HepG2 (cell line): Measurements from ENCODE around the gene SLC16A13. TPM values are rescaled to one million over a fixed set of nuclear protein-coding genes. Genes with fewer than 3 reads are reported as not detected.

Source experiments
- CEBPB ChIP-seq: IDR thresholded peaks from 2 replicates; pipeline ENCODE4 v1.6.1; 2011; ENCODE audit warnings: low read depth, low read length, improper control_type of control experiment, borderline replicate concordance
- FOXM1 ChIP-seq: sonication (generic); formaldehyde crosslinking; IDR thresholded peaks from 2 replicates; pipeline ENCODE4 v1.5.0; 2020; ENCODE audit warnings: missing genetic modification reagents
- ISX ChIP-seq: sonication (generic); formaldehyde crosslinking; conservative IDR thresholded peaks from 2 replicates; pipeline ENCODE4 v1.5.0; 2020; ENCODE audit warnings: missing genetic modification reagents
- KDM4B ChIP-seq: sonication (generic); formaldehyde crosslinking; IDR thresholded peaks from 2 replicates; pipeline ENCODE4 v1.4.0; 2020; ENCODE audit warnings: missing genetic modification reagents
- KDM5B ChIP-seq: sonication (generic); formaldehyde crosslinking; IDR thresholded peaks from 2 replicates; pipeline ENCODE4 v1.4.0; 2020; ENCODE audit warnings: missing genetic modification reagents, mild to moderate bottlenecking, borderline replicate concordance
- MEIS2 ChIP-seq: sonication (generic); formaldehyde crosslinking; IDR thresholded peaks from 2 replicates; pipeline ENCODE4 v1.9.0; 2021; ENCODE audit warnings: mild to moderate bottlenecking, missing genetic modification reagents
- NCOA2 ChIP-seq: sonication (generic); formaldehyde crosslinking; IDR thresholded peaks from 2 replicates; pipeline ENCODE4 v1.8.0; 2022; ENCODE audit warnings: inconsistent platforms
- PITX1 ChIP-seq: sonication (generic); formaldehyde crosslinking; IDR thresholded peaks from 2 replicates; pipeline ENCODE4 v1.5.1; 2020; ENCODE audit warnings: mild to moderate bottlenecking, missing genetic modification reagents
- RARA ChIP-seq: IDR thresholded peaks from 2 replicates; pipeline ENCODE4 v1.6.1; 2016; ENCODE audit warnings: missing genetic modification reagents, missing compliant biosample characterization
- REL ChIP-seq: sonication (generic); formaldehyde crosslinking; conservative IDR thresholded peaks from 2 replicates; pipeline ENCODE4 v1.8.0; 2022; ENCODE audit warnings: mild to moderate bottlenecking, missing genetic modification reagents, moderate library complexity
- RORA ChIP-seq: sonication (generic); formaldehyde crosslinking; IDR thresholded peaks from 2 replicates; pipeline ENCODE4 v1.5.0; 2020; ENCODE audit warnings: mild to moderate bottlenecking, missing genetic modification reagents, moderate library complexity
- SCMH1 ChIP-seq: sonication (generic); formaldehyde crosslinking; IDR thresholded peaks from 2 replicates; pipeline ENCODE4 v1.9.0; 2021; ENCODE audit warnings: missing genetic modification reagents, mild to moderate bottlenecking, borderline replicate concordance
- ZEB1 ChIP-seq: IDR thresholded peaks from 2 replicates; pipeline ENCODE4 v1.6.1; 2012; ENCODE audit warnings: mild to moderate bottlenecking, low read depth, inconsistent platforms; ENCODE audit not compliant: insufficient replicate concordance
- ZNF121 ChIP-seq: sonication (generic); formaldehyde crosslinking; IDR thresholded peaks from 2 replicates; pipeline ENCODE4 v1.5.0; 2020; ENCODE audit warnings: mild to moderate bottlenecking, missing genetic modification reagents
- ZNF251 ChIP-seq: sonication (generic); formaldehyde crosslinking; IDR thresholded peaks from 2 replicates; pipeline ENCODE4 v1.9.0; 2021; ENCODE audit warnings: mild to moderate bottlenecking, missing genetic modification reagents
- ZNF274 ChIP-seq: sonication (generic); formaldehyde crosslinking; IDR thresholded peaks from 2 replicates; pipeline ENCODE4 v1.5.1; 2020; ENCODE audit warnings: mild to moderate bottlenecking, missing genetic modification reagents
- ZNF3 ChIP-seq: IDR thresholded peaks from 2 replicates; pipeline ENCODE4 v1.7.0; 2017; ENCODE audit warnings: inconsistent platforms
- ZNF496 ChIP-seq: sonication (generic); formaldehyde crosslinking; IDR thresholded peaks from 2 replicates; pipeline ENCODE4 v1.8.1; 2023; ENCODE audit warnings: mild to moderate bottlenecking, moderate library complexity, missing genetic modification reagents; ENCODE audit not compliant: insufficient replicate concordance
- ZNF766 ChIP-seq: sonication (generic); formaldehyde crosslinking; IDR thresholded peaks from 2 replicates; pipeline ENCODE4 v1.5.0; 2020; ENCODE audit warnings: missing genetic modification reagents, borderline replicate concordance
- polyA plus RNA-seq, 8 experiments: library from polyadenylated mRNA; depleted of rRNA in 3 of 8; stranded (reverse) in 7 of 8; unstranded in 1 of 8; fragments of >200 nt; fragmentation: Illumina TruSeq in 4 of 8; extraction: Trizol in 4 of 8; gene quantifications; 2 replicates each; pipeline versions ENCODE4 v1.2.1 to v1.2.3, GENCODE V29; 2011 to 2016; ENCODE audit warnings: low read depth in 4 of 8, missing spikeins in 1 of 8, mixed read lengths in 1 of 8; ENCODE audit not compliant: insufficient read depth in 1 of 8
- total RNA-seq, 5 experiments: library from RNA; depleted of rRNA; stranded (reverse); fragments of >200 nt; fragmentation: Illumina TruSeq; extraction: Trizol; gene quantifications; 2 replicates each; pipeline ENCODE4 v1.2.3, GENCODE V29; 2016; ENCODE audit warnings: low read depth in 1 of 5
- TF ChIP-seq, protein P1 (sequence below): sonication (generic); formaldehyde crosslinking; IDR thresholded peaks from 2 replicates; pipeline ENCODE4 v1.5.1; 2020; ENCODE audit warnings: mild to moderate bottlenecking, missing genetic modification reagents, borderline replicate concordance
- TF ChIP-seq, protein P2 (sequence below): sonication (generic); formaldehyde crosslinking; IDR thresholded peaks from 2 replicates; pipeline ENCODE4 v1.4.0; 2020; ENCODE audit warnings: missing genetic modification reagents, borderline replicate concordance
- TF ChIP-seq, protein P3 (sequence below): sonication (generic); formaldehyde crosslinking; IDR thresholded peaks from 2 replicates; pipeline ENCODE4 v1.4.0; 2020; ENCODE audit warnings: missing genetic modification reagents

The SLC16A13 gene
- total and polyA plus RNA-seq, 2 of the 13 experiments (the other 11 are each of a cell fraction or from before 2014, with no cell fraction given), result 2.2 to 3.0 TPM

DNA sequence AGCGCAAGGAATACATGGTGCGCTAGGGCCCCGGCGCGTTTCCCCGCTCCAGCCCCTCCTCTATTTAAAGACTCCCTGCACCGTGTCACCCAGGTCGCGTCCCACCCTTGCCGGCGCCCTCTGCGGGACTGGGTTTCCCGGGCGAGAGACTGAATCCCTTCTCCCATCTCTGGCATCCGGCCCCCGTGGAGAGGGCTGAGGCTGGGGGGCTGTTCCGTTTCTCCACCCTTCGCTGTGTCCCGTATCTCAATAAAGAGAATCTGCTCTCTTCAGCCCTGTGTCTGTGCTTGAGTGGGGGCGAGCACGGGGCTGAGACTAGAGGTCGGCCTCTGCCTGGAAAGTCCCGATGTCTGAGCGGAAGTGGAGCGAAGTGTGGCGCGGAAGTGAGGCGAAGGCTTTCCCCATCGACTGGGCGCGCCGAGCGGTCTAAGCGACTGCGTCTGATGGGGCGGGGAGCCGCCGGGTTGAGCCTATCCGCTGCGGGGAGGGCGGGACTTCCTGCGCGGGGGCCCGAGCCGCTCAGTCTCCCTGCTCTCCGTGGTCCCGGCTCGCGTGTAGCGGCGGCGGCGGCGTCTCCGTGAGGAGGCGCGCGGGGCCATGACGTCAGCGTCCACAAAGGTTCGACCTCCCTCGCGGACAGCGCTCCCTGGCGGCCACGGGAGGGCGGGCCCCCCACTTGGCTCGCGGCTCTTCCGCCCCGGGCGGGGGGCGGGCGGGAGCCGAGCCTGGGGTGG lies 21.4 kb upstream of the SLC16A13 start (continued):
- TF ChIP-seq REL (CRISPR knock-in tag), result peak; percentile 69; the same call in 1 of the 2 replicates
- TF ChIP-seq CEBPB, result peak; percentile 15; the same call in 1 of the 2 replicates
- no peak for TF ChIP-seq ZNF496 (CRISPR knock-in tag)
- TF ChIP-seq ZNF251 (CRISPR knock-in tag), result no peak
- TF ChIP-seq RORA, result no peak
- TF ChIP-seq SCMH1, result no peak
- no peak for TF ChIP-seq FOXM1 (CRISPR knock-in tag)
- TF ChIP-seq ZNF3 (CRISPR knock-in tag), result no peak
- TF ChIP-seq, protein P1, sequence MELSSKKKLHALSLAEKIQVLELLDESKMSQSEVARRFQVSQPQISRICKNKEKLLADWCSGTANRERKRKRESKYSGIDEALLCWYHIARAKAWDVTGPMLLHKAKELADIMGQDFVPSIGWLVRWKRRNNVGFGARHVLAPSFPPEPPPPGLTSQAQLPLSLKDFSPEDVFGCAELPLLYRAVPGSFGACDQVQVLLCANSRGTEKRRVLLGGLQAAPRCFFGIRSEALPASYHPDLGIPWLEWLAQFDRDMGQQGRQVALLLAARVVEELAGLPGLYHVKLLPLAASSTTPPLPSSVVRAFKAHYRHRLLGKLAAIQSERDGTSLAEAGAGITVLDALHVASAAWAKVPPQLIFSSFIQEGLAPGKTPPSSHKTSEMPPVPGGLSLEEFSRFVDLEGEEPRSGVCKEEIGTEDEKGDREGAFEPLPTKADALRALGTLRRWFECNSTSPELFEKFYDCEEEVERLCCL (CRISPR knock-in tag), result no peak
- no peak for TF ChIP-seq ZNF121
- TF ChIP-seq ISX (CRISPR knock-in tag), result no peak
- TF ChIP-seq, protein P2, sequence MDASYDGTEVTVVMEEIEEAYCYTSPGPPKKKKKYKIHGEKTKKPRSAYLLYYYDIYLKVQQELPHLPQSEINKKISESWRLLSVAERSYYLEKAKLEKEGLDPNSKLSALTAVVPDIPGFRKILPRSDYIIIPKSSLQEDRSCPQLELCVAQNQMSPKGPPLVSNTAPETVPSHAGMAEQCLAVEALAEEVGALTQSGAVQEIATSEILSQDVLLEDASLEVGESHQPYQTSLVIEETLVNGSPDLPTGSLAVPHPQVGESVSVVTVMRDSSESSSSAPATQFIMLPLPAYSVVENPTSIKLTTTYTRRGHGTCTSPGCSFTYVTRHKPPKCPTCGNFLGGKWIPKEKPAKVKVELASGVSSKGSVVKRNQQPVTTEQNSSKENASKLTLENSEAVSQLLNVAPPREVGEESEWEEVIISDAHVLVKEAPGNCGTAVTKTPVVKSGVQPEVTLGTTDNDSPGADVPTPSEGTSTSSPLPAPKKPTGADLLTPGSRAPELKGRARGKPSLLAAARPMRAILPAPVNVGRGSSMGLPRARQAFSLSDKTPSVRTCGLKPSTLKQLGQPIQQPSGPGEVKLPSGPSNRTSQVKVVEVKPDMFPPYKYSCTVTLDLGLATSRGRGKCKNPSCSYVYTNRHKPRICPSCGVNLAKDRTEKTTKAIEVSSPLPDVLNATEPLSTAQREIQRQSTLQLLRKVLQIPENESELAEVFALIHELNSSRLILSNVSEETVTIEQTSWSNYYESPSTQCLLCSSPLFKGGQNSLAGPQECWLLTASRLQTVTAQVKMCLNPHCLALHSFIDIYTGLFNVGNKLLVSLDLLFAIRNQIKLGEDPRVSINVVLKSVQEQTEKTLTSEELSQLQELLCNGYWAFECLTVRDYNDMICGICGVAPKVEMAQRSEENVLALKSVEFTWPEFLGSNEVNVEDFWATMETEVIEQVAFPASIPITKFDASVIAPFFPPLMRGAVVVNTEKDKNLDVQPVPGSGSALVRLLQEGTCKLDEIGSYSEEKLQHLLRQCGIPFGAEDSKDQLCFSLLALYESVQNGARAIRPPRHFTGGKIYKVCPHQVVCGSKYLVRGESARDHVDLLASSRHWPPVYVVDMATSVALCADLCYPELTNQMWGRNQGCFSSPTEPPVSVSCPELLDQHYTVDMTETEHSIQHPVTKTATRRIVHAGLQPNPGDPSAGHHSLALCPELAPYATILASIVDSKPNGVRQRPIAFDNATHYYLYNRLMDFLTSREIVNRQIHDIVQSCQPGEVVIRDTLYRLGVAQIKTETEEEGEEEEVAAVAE (CRISPR knock-in tag), result no peak; the same call in 1 of the 2 replicates
- TF ChIP-seq KDM5B (CRISPR knock-in tag), result peak; percentile 87; the same call in 1 of the 2 replicates
- no peak for TF ChIP-seq ZNF274 (CRISPR knock-in tag)
- no peak; the same call in 1 of the 2 replicates for TF ChIP-seq NCOA2 (CRISPR knock-in tag)
- no peak for TF ChIP-seq ZNF766 (CRISPR knock-in tag)
- no peak for TF ChIP-seq ZEB1
- no peak; the same call in 1 of the 2 replicates for TF ChIP-seq MEIS2 (CRISPR knock-in tag)
- TF ChIP-seq, protein P3, sequence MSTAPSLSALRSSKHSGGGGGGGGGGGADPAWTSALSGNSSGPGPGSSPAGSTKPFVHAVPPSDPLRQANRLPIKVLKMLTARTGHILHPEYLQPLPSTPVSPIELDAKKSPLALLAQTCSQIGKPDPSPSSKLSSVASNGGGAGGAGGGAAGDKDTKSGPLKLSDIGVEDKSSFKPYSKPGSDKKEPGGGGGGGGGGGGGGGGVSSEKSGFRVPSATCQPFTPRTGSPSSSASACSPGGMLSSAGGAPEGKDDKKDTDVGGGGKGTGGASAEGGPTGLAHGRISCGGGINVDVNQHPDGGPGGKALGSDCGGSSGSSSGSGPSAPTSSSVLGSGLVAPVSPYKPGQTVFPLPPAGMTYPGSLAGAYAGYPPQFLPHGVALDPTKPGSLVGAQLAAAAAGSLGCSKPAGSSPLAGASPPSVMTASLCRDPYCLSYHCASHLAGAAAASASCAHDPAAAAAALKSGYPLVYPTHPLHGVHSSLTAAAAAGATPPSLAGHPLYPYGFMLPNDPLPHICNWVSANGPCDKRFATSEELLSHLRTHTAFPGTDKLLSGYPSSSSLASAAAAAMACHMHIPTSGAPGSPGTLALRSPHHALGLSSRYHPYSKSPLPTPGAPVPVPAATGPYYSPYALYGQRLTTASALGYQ (CRISPR knock-in tag), result no peak
- no peak for TF ChIP-seq KDM4B (CRISPR knock-in tag)
- peak; percentile 68 for TF ChIP-seq PITX1 (CRISPR knock-in tag)
- 0 out of 2 replicates have a peak, but pooled peaks have one; percentile 5 for TF ChIP-seq RARA (CRISPR knock-in tag)
